ENCODE results near the gene KCNH4.
"Not testable (repeated sequence)": the region's sequence is repeated elsewhere in the genome, so short reads cannot be mapped to it uniquely, and the experiment has no call there.

The KCNH4 gene

GRCh38 chr17:42178817-42179216, 2.1 kb downstream of the KCNH4 start:
- DNase-seq (ENCODE audit: low spot score), result no peak

GRCh38 chr17:42177684-42178083, 3.3 kb downstream of the KCNH4 start:
- no peak for DNase-seq (ENCODE audit: low spot score)

GRCh38 chr17:42174126-42174783, 6.7 kb downstream of the KCNH4 start:
- no peak for DNase-seq (ENCODE audit: low spot score)

GRCh38 chr17:42171831-42172230, 9.1 kb downstream of the KCNH4 start:
- no peak for DNase-seq (ENCODE audit: low spot score)

- DNase-seq (ENCODE audit: low spot score), result no peak
Measured at GRCh38 chr17:42169351-42169750, 11.6 kb downstream of the KCNH4 start.

- no peak for DNase-seq (ENCODE audit: low spot score)
Measured at GRCh38 chr17:42167807-42168206, 13.1 kb downstream of the KCNH4 start.

- no peak for DNase-seq (ENCODE audit: low spot score)
Measured at GRCh38 chr17:42166196-42166763, 14.7 kb downstream of the KCNH4 start.

- no peak for DNase-seq (ENCODE audit: low spot score)
Measured at GRCh38 chr17:42165751-42166150, 15.2 kb downstream of the KCNH4 start.

- DNase-seq (ENCODE audit: low spot score), result no peak
Measured at GRCh38 chr17:42163696-42164407, 17.1 kb downstream of the KCNH4 start.

- DNase-seq (ENCODE audit: low spot score), result no peak
Measured at GRCh38 chr17:42163113-42163512, 17.8 kb downstream of the KCNH4 start.

- no peak for DNase-seq (ENCODE audit: low spot score)
Measured at GRCh38 chr17:42160531-42160910, 20.4 kb downstream of the KCNH4 start.

- DNase-seq (ENCODE audit: low spot score), result no peak
Measured at GRCh38 chr17:42159796-42160530, 21.0 kb downstream of the KCNH4 start.

- no peak for DNase-seq (ENCODE audit: low spot score)
Measured at GRCh38 chr17:42155614-42156045, 25.3 kb downstream of the KCNH4 start.

GRCh38 chr17:42153919-42154742, 26.8 kb downstream of the KCNH4 start:
- DNase-seq (ENCODE audit: low spot score), result no peak

GRCh38 chr17:42146911-42147607, 33.9 kb downstream of the KCNH4 start:
- DNase-seq (ENCODE audit: low spot score), result no peak

- DNase-seq (ENCODE audit: low spot score), result not testable (repeated sequence)
Measured at GRCh38 chr17:42143138-42143537, 37.8 kb downstream of the KCNH4 start.

- no peak for DNase-seq (ENCODE audit: low spot score)
Measured at GRCh38 chr17:42142371-42142896, 38.5 kb downstream of the KCNH4 start.

GRCh38 chr17:42141382-42141781, 39.6 kb downstream of the KCNH4 start:
- DNase-seq (ENCODE audit: low spot score), result no peak

- DNase-seq (ENCODE audit: low spot score), result not testable (repeated sequence)
Measured at GRCh38 chr17:42140690-42141089, 40.3 kb downstream of the KCNH4 start.

- no peak for DNase-seq (ENCODE audit: low spot score)
Measured at GRCh38 chr17:42138749-42139492, 42.0 kb downstream of the KCNH4 start.
